Large intestine (tissue), 3 donors: ENCODE results near the gene EXOC3. TPM values are rescaled to one million over a fixed set of nuclear protein-coding genes. Genes with fewer than 3 reads are reported as not detected.

Experiments
- DNase-seq, 2 donors: peaks; one replicate each; pipeline versions ENCODE4 v3.0.0 to v3.0.0-alpha.2; 2013
- H3K27ac ChIP-seq: one replicate; pipeline ENCODE4 v1.5.1; 2013; ENCODE audit warnings: low read length
- H3K27me3 ChIP-seq: 2 replicates; pipeline ENCODE4 v1.6.1; 2013; ENCODE audit warnings: low read length; ENCODE audit not compliant: control insufficient read depth, insufficient read depth
- H3K36me3 ChIP-seq: 2 replicates; pipeline ENCODE4 v1.6.1; 2013; ENCODE audit warnings: low read length; ENCODE audit not compliant: control insufficient read depth, insufficient read depth
- H3K4me1 ChIP-seq: one replicate; pipeline ENCODE4 v1.6.1; 2013; ENCODE audit warnings: low read length; ENCODE audit not compliant: control insufficient read depth, insufficient read depth
- H3K4me3 ChIP-seq: one replicate; pipeline ENCODE4 v1.5.1; 2013; ENCODE audit warnings: low read length
- H3K9me3 ChIP-seq: one replicate; pipeline ENCODE4 v1.6.1; 2013; ENCODE audit warnings: mild to moderate bottlenecking, low read depth, low read length, moderate library complexity; ENCODE audit not compliant: control insufficient read depth
- WGBS: methylation state at CpG from one replicate; pipeline ENCODE4 v1.1.5; 2013; ENCODE audit warnings: low lambda C conversion rate; ENCODE audit not compliant: insufficient coverage; 5-methylcytosine and 5-hydroxymethylcytosine counted together
- polyA plus RNA-seq: library from polyadenylated mRNA; unstranded; fragments of 120-200 nt; gene quantifications from one replicate; pipeline ENCODE4 v1.2.1, GENCODE V29; 2013

The EXOC3 gene
- polyA plus RNA-seq, 1 donor: 59.1 TPM

DNA sequence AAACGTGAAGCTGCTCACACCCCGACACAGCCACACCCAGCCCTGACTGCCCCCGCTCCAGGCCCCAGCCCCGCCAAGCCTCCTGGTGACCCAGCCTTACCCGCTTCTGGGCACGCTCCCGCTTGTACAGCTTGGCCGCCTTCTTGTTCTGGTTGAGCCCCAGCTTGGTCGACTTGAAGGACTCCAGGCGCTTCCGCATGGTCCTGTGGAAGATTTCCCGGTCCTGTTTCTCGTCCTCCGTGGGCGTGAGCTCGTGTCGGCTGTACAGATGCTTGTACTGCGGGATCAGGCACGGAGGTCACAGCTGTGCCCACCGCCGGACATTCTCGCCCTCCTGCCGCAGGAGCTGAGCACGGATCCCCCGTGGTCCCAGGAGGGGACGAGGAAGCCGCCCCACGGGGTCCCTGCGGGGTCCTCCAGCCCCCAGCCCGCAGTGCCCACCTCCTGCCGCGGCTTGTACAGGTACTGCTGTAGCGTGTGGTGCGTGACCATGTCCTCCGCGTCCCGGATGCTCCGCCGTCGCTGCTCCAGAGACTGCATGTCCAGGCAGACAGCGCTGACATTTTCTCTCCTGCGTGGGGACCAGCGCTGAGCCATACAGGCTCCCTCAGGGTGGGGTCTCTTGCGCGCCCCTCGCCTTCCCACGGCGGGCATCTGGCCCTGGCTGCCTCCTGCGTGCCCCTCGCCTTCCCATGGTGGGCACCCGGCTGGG lies 33.3 kb downstream of the EXOC3 start:
- no peak overlapping the region for H3K4me3 ChIP-seq
- H3K4me1 ChIP-seq: peaks cover 38% of the 10 kb centered on the region
- H3K36me3 ChIP-seq: peaks cover 43% of the 10 kb centered on the region
- peaks cover 10% of the 10 kb centered on the region for H3K9me3 ChIP-seq
- H3K27me3 ChIP-seq: peaks cover 20% of the 10 kb centered on the region
- DNase-seq: no peak
- H3K27ac ChIP-seq: no peak overlapping the region
- no CpG with 5 or more reads among the region's 51 CpGs for WGBS

DNA sequence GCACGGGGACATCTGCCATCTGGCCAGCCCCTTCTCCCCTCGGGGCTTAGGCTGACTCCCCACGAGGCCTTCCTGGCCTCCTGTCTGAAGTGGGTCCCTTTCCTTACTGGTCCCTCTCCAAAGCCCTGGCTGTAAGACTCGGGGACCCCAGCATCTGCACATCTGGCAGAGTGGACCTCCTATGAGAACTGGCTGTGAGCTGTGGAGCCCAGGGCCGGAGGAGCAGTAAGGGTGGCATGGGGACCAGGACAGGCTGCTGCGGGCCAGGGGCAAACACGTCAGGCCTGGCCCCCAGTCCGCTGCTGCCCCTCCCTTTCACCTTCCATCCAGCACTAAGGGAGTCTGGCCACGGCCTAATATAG lies 33.8 kb downstream of the EXOC3 start:
- no CpG with 5 or more reads among the region's 9 CpGs for WGBS
- Histone ChIP-seq H3K4me3 (no peak overlapping the region), H3K36me3 (peaks cover 42% of the 10 kb centered on the region), H3K27me3 (peaks cover 20% of the 10 kb centered on the region), H3K9me3 (peaks cover 10% of the 10 kb centered on the region), H3K27ac (no peak overlapping the region), H3K4me1 (peaks cover 33% of the 10 kb centered on the region)
- DNase-seq: no peak

DNA sequence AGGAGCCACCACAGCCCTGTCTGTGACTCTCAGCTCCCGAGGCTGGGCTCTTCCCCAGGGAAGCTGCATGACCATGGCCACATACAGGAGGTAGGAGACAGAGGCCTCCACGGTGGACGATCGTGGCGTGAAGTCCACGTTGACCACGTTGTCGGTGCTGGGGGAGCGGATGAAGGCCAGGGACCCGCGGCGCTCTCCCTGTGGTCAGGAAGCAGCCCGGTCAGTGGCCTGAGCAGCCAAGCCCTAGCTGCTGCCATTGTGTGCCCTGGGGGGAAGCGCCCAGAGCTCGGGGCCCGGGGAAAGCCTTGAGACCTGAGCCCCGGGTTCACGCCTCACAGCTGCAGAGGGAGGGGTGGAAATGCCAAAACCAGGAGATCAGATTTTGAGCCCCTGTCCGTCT lies 34.3 kb downstream of the EXOC3 start:
- no peak for DNase-seq
- Histone ChIP-seq H3K4me1 (peaks cover 28% of the 10 kb centered on the region), H3K27me3 (peaks cover 20% of the 10 kb centered on the region), H3K9me3 (peaks cover 12% of the 10 kb centered on the region), H3K4me3 (no peak overlapping the region), H3K36me3 (peaks cover 44% of the 10 kb centered on the region), H3K27ac (no peak overlapping the region)
- WGBS: no CpG with 5 or more reads among the region's 19 CpGs

DNA sequence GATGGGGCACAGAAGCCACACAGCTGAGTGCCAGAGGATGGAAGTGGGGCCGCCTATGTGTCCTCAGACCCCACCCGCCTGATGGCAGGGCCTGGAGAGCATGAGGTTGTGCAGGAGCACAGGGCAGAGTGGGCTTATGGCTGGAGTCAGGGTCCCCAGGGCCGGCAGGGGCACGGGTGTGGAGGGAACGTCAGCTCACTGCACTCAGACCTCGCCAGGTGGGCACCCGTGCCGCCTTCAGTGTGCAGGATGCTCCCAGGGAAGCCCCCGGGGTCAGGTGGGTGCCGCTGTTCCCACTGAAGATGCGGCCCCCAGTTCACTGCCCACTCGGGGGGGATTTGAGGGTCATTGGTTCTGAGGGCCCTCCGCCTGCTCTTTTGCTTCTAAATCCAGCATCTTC lies 34.9 kb downstream of the EXOC3 start:
- H3K27ac ChIP-seq: no peak overlapping the region
- peaks cover 49% of the 10 kb centered on the region for H3K36me3 ChIP-seq
- no CpG with 5 or more reads among the region's 13 CpGs for WGBS
- peaks cover 17% of the 10 kb centered on the region for H3K9me3 ChIP-seq
- no peak for DNase-seq
- H3K4me1 ChIP-seq: peaks cover 28% of the 10 kb centered on the region
- no peak overlapping the region for H3K4me3 ChIP-seq
- H3K27me3 ChIP-seq: peaks cover 20% of the 10 kb centered on the region

DNA sequence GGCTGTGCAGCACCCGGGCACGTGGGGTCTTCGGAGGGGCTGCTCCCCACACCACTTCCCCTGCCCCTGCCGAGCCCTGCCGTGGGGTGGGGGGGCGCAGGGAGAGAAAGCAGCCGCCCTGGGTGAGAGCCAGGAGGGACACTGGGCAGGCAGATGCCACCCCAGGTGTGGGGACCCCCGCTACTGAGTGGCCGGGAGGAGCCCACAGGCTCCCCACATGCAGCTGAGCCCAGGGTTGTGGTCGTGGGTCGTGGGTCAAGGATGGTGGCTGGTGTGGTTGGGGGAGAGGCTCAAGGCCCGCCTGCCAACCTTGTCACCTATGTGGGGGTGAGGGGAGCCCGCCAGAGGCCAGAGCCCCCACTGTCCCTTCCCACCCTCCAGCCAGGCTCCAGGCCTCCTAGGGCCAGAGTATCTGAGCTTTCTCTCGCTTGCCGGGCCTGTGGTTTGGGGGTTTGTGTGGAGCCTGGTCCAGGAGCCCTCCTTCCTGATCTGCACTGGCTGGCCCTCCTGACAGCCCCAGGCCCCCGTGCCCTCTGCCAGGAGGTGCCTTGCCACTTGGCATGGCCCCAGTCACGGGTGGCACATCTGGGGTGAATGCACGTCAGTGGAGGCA lies 35.5 kb downstream of the EXOC3 start:
- Histone ChIP-seq H3K27ac (no peak overlapping the region), H3K27me3 (peaks cover 20% of the 10 kb centered on the region), H3K36me3 (peaks cover 51% of the 10 kb centered on the region), H3K9me3 (peaks cover 17% of the 10 kb centered on the region), H3K4me3 (no peak overlapping the region), H3K4me1 (peaks cover 28% of the 10 kb centered on the region)
- WGBS: no CpG with 5 or more reads among the region's 18 CpGs
- DNase-seq: no peak

GRCh38 chr5:478982-479535 lies 36.1 kb downstream of the EXOC3 start:
- H3K36me3 ChIP-seq: peaks cover 51% of the 10 kb centered on the region
- no peak overlapping the region for H3K4me3 ChIP-seq
- H3K27me3 ChIP-seq: peaks cover 20% of the 10 kb centered on the region
- DNase-seq: no peak
- peaks cover 28% of the 10 kb centered on the region for H3K4me1 ChIP-seq
- H3K9me3 ChIP-seq: peaks cover 14% of the 10 kb centered on the region
- H3K27ac ChIP-seq: no peak overlapping the region
- no CpG with 5 or more reads among the region's 18 CpGs for WGBS

DNA sequence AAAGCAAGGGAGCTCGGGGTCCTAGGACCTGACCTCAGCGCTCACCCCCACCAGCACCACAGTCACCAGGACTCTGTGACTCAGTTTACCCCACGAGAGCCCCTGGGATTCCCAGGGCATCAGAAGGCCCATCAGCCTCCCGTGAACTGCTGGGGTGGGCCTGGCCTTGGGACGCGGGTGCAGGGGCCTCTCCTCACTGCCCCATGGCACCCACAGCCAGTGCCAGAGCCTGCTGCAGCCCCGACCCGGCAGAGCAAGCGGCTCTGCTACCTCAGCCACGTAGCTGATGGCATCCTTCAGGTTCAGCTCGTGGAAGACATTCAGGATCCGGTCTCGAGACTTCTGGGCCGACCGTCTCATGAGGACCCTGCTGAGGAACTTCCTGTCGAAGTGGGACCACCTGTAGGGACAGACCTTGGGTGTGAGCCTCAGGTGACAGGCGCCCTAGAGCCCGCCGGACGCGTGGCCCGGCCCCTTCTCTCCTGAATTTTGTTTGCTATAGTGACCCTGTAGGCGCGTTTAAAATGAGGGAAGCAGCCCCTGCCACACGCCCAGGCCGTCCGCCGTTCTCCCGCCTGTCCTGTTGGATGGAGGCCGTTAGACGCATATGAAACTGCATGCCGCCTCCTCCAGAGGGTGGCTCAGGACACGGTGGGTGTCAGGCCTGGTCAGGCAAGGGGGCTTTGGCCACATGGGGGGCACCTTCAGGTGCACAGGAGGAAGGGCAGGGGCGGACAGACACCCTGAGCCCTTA lies 36.8 kb downstream of the EXOC3 start:
- peaks cover 14% of the 10 kb centered on the region for H3K9me3 ChIP-seq
- H3K4me3 ChIP-seq: no peak overlapping the region
- H3K4me1 ChIP-seq: peaks cover 27% of the 10 kb centered on the region
- no peak for DNase-seq
- no peak overlapping the region for H3K27ac ChIP-seq
- peaks cover 18% of the 10 kb centered on the region for H3K27me3 ChIP-seq
- no CpG with 5 or more reads among the region's 34 CpGs for WGBS
- peaks cover 55% of the 10 kb centered on the region for H3K36me3 ChIP-seq

DNA sequence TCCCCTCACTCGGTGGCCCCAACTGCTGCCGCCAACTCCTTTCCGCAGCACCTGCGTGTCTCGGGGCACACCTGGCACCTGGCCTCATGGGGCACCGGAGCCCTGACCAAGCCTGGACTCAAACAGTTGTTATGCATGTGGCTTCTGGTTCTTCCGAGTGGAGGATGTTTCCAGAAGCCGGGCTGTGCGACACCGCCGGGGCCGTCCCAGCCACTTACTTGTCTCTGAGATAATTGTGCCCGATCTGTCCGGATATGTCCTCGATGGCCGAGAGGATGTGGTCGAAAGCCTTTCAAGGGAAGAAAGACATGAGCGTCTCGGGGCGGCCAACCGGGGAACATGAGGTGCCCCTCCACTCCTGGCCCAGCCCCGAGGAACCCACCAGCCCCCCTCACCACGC lies 38.4 kb downstream of the EXOC3 start:
- peaks cover 53% of the 10 kb centered on the region for H3K36me3 ChIP-seq
- H3K9me3 ChIP-seq: peaks cover 10% of the 10 kb centered on the region
- H3K4me1 ChIP-seq: peaks cover 11% of the 10 kb centered on the region
- WGBS: no CpG with 5 or more reads among the region's 23 CpGs
- no peak for DNase-seq
- no peak overlapping the region for H3K4me3 ChIP-seq
- H3K27me3 ChIP-seq: peaks cover 6% of the 10 kb centered on the region
- H3K27ac ChIP-seq: no peak overlapping the region

DNA sequence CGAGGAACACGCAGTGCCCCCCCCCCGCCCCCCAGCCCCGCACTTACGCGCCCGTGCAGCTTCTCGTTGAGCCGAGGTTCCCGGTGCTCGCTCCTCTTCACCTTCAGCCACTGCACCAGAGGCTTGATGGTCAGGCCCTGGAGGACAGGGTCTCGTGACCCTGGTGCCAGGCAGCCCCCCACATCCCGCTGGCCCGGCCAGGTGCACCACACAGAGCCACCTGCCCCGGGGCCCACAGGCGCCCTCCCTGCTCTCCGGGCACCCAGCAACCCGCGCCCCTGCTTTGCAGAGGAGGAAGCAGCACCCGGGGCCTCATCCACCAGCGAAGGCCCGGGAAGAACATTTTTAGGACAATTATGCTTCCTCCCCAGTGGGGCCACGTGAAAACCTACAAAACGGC lies 39.0 kb downstream of the EXOC3 start:
- Histone ChIP-seq H3K4me1 (peaks cover 5% of the 10 kb centered on the region), H3K4me3 (no peak overlapping the region), H3K27ac (no peak overlapping the region), H3K36me3 (peaks cover 50% of the 10 kb centered on the region), H3K27me3 (no peaks in the 10 kb centered on the region), H3K9me3 (peaks cover 7% of the 10 kb centered on the region)
- DNase-seq: no peak
- no CpG with 5 or more reads among the region's 24 CpGs for WGBS

GRCh38 chr5:482506-482905 lies 39.5 kb downstream of the EXOC3 start:
- WGBS: no CpG with 5 or more reads among the region's 27 CpGs

More at GRCh38 chr5:482506-482905, 39.5 kb downstream of the EXOC3 start:
- no peaks in the 10 kb centered on the region for H3K27me3 ChIP-seq
- H3K4me1 ChIP-seq: no peaks in the 10 kb centered on the region
- no peak overlapping the region for H3K27ac ChIP-seq
- H3K4me3 ChIP-seq: no peak overlapping the region
- H3K9me3 ChIP-seq: peaks cover 7% of the 10 kb centered on the region
- H3K36me3 ChIP-seq: peaks cover 46% of the 10 kb centered on the region
- no peak for DNase-seq
